Hepatocyte (in vitro differentiated cells): ENCODE data around the gene MUC15. TPM values are rescaled to one million over a fixed set of nuclear protein-coding genes. Genes with fewer than 3 reads are reported as not detected.

Experiments used
- DNase-seq: peaks from one replicate; pipeline ENCODE4 v3.0.0-alpha.2; 2016; ENCODE audit warnings: low spot score
- H2AFZ ChIP-seq: fragments of 200-600 bp; sonication (generic); 2 replicates; pipeline ENCODE4 v1.6.0; 2016; ENCODE audit warnings: antibody characterized with exemption, mild to moderate bottlenecking
- H3K27ac ChIP-seq: fragments of 200-600 bp; sonication (generic); 2 replicates; pipeline ENCODE4 v1.5.1; 2016; ENCODE audit warnings: mild to moderate bottlenecking
- H3K27me3 ChIP-seq: fragments of 200-600 bp; sonication (generic); 2 replicates; pipeline ENCODE4 v1.6.1; 2016
- H3K36me3 ChIP-seq: fragments of 200-600 bp; sonication (generic); replicated peaks from 2 replicates; pipeline ENCODE4 v1.5.1; 2016; ENCODE audit warnings: low read depth; ENCODE audit not compliant: insufficient read depth
- H3K4me1 ChIP-seq: fragments of 200-600 bp; sonication (generic); 2 replicates; pipeline ENCODE4 v1.5.1; 2016; ENCODE audit warnings: mild to moderate bottlenecking, moderate library complexity; ENCODE audit not compliant: insufficient read depth
- H3K4me2 ChIP-seq: fragments of 200-600 bp; sonication (generic); 2 replicates; pipeline ENCODE4 v1.6.0; 2016
- H3K4me3 ChIP-seq: fragments of 200-600 bp; sonication (generic); 2 replicates; pipeline ENCODE4 v1.5.1; 2016; ENCODE audit warnings: mild to moderate bottlenecking
- H3K79me2 ChIP-seq: fragments of 200-600 bp; sonication (generic); 2 replicates; pipeline ENCODE4 v1.6.0; 2017; ENCODE audit warnings: mild to moderate bottlenecking
- H3K9me2 ChIP-seq: fragments of 200-600 bp; sonication (generic); replicated peaks from 2 replicates; pipeline ENCODE4 v1.6.0; 2017; ENCODE audit warnings: mild to moderate bottlenecking; ENCODE audit not compliant: insufficient read depth
- H3K9me3 ChIP-seq: fragments of 200-600 bp; sonication (generic); 2 replicates; pipeline ENCODE4 v1.5.1; 2016; ENCODE audit warnings: low read depth, mild to moderate bottlenecking
- H4K20me1 ChIP-seq: fragments of 200-600 bp; sonication (generic); 2 replicates; pipeline ENCODE4 v1.6.0; 2016; ENCODE audit warnings: mild to moderate bottlenecking; ENCODE audit not compliant: insufficient read depth, poor library complexity, severe bottlenecking
- CTCF ChIP-seq: fragments of 200-600 bp; sonication (generic); IDR thresholded peaks from 2 replicates; pipeline ENCODE4 v1.5.1; 2016; ENCODE audit warnings: antibody characterized with exemption, mild to moderate bottlenecking; ENCODE audit not compliant: poor library complexity
- EZH2 ChIP-seq: fragments of 200-600 bp; sonication (generic); IDR thresholded peaks from 2 replicates; pipeline ENCODE4 v1.6.1; 2016; ENCODE audit warnings: antibody characterized with exemption, mild to moderate bottlenecking, borderline replicate concordance
- EZH2phosphoT487 ChIP-seq: fragments of 200-600 bp; sonication (generic); IDR thresholded peaks from one replicate; pipeline ENCODE4 v1.6.1; 2018; ENCODE audit warnings: antibody characterized with exemption, mild to moderate bottlenecking, low read depth, moderate library complexity; ENCODE audit not compliant: unreplicated experiment, severe bottlenecking
- WGBS: methylation state at CpG from one replicate; pipeline ENCODE4 v1.1.6; 2016; ENCODE audit warnings: low lambda C conversion rate; ENCODE audit errors: missing lambda C conversion rate; 5-methylcytosine and 5-hydroxymethylcytosine counted together
- polyA plus RNA-seq: library from polyadenylated mRNA; unstranded; fragments of >200 nt; fragmentation: Nextera tagmentation; extraction: Ambion mirVana; gene quantifications from 2 replicates; pipeline ENCODE4 v1.2.1, GENCODE V29; 2016
- total RNA-seq: library from RNA; depleted of rRNA; stranded (reverse); fragments of >200 nt; gene quantifications from 2 replicates; pipeline ENCODE4 v1.2.3, GENCODE V29; 2014

Gene MUC15
- total and polyA plus RNA-seq, 2 experiments from 2014 or later, result 0.73 TPM; not detected in 1

GRCh38 chr11:26557666-26558065 lies 14.4 kb downstream of the MUC15 start:
- Histone ChIP-seq H3K27me3 (no peaks in the 10 kb centered on the region), H3K4me2 (no peak overlapping the region), H3K9me2 (no peaks in the 10 kb centered on the region), H2AFZ (no peak overlapping the region), H3K4me1 (no peaks in the 10 kb centered on the region), H4K20me1 (no peaks in the 10 kb centered on the region), H3K79me2 (no peaks in the 10 kb centered on the region), H3K4me3 (no peak overlapping the region), H3K27ac (no peak overlapping the region), H3K36me3 (no peaks in the 10 kb centered on the region), H3K9me3 (no peaks in the 10 kb centered on the region)
- WGBS, result 48% methylated on average over 3 of the region's 3 CpGs
- TF ChIP-seq EZH2, result no peak
- TF ChIP-seq CTCF, result no peak
- DNase-seq, result no peak

GRCh38 chr11:26556582-26556981 lies 15.5 kb downstream of the MUC15 start:
- peak; percentile 6 for DNase-seq
- Histone ChIP-seq H3K27ac (no peak overlapping the region), H3K4me1 (no peaks in the 10 kb centered on the region), H2AFZ (no peak overlapping the region), H3K4me2 (no peak overlapping the region), H3K9me3 (no peaks in the 10 kb centered on the region), H3K9me2 (no peaks in the 10 kb centered on the region), H3K79me2 (no peaks in the 10 kb centered on the region), H4K20me1 (no peaks in the 10 kb centered on the region), H3K36me3 (no peaks in the 10 kb centered on the region), H3K4me3 (no peak overlapping the region), H3K27me3 (no peaks in the 10 kb centered on the region)
- no peak for TF ChIP-seq CTCF
- TF ChIP-seq EZH2phosphoT487, result no peak
- TF ChIP-seq EZH2, result no peak
- WGBS, result 80% methylated on average over 1 of the region's 1 CpG

GRCh38 chr11:26554455-26554854 lies 17.6 kb downstream of the MUC15 start:
- H2AFZ ChIP-seq, result no peak overlapping the region
- TF ChIP-seq EZH2phosphoT487, result no peak
- no peak for TF ChIP-seq EZH2
- no peak for TF ChIP-seq CTCF
- no peak overlapping the region for H3K27ac ChIP-seq
- H3K36me3 ChIP-seq, result no peaks in the 10 kb centered on the region
- 85% methylated on average over 5 of the region's 5 CpGs for WGBS
- no peaks in the 10 kb centered on the region for H3K27me3 ChIP-seq
- H3K9me3 ChIP-seq, result no peaks in the 10 kb centered on the region
- H3K4me3 ChIP-seq, result no peak overlapping the region
- H3K9me2 ChIP-seq, result no peaks in the 10 kb centered on the region
- no peak overlapping the region for H3K4me2 ChIP-seq
- no peaks in the 10 kb centered on the region for H4K20me1 ChIP-seq
- no peaks in the 10 kb centered on the region for H3K4me1 ChIP-seq
- no peaks in the 10 kb centered on the region for H3K79me2 ChIP-seq
- DNase-seq, result no peak

- no peaks in the 10 kb centered on the region for H3K9me3 ChIP-seq
- H2AFZ ChIP-seq, result no peak overlapping the region
- H3K9me2 ChIP-seq, result no peaks in the 10 kb centered on the region
- H4K20me1 ChIP-seq, result no peaks in the 10 kb centered on the region
- no peak overlapping the region for H3K27ac ChIP-seq
- H3K27me3 ChIP-seq, result no peaks in the 10 kb centered on the region
- H3K4me1 ChIP-seq, result no peaks in the 10 kb centered on the region
- no peaks in the 10 kb centered on the region for H3K36me3 ChIP-seq
- H3K79me2 ChIP-seq, result no peaks in the 10 kb centered on the region
- 77% methylated on average over 2 of the region's 2 CpGs for WGBS
- H3K4me2 ChIP-seq, result no peak overlapping the region
- no peak for TF ChIP-seq CTCF
- no peak for TF ChIP-seq EZH2phosphoT487
- TF ChIP-seq EZH2, result no peak
- DNase-seq, result no peak
- H3K4me3 ChIP-seq, result no peak overlapping the region
Observed at GRCh38 chr11:26553182-26553581, 18.9 kb downstream of the MUC15 start.
